ENCODE measurements around the gene ELF5.

- TF ChIP-seq ZNF391 (tag by site-specific recombination; IDR thresholded peaks at IDR 0.05; ENCODE audit: borderline replicate concordance, low read depth) (no peak), PBX3 (CRISPR knock-in tag; IDR thresholded peaks at IDR 0.05) (no peak), ATF2 (tag by site-specific recombination; IDR thresholded peaks at IDR 0.05; ENCODE audit: low read depth) (no peak), ZNF510 (tag by site-specific recombination; IDR thresholded peaks at IDR 0.05; ENCODE audit: insufficient replicate concordance) (no peak), ZNF274 (IDR thresholded peaks at IDR 0.05; ENCODE audit: low read length) (no peak), ZNF274 (tag by site-specific recombination; IDR thresholded peaks at IDR 0.05; ENCODE audit: borderline replicate concordance) (no peak), ZNF121 (tag by site-specific recombination; IDR thresholded peaks at IDR 0.05) (no peak), CTCF (tag by site-specific recombination; IDR thresholded peaks at IDR 0.05) (no peak), ZNF600 (tag by site-specific recombination; IDR thresholded peaks at IDR 0.05) (no peak), REST (tag by site-specific recombination; IDR thresholded peaks at IDR 0.05) (no peak), ZNF449 (tag by site-specific recombination; IDR thresholded peaks at IDR 0.05) (no peak), ZNF37A (tag by site-specific recombination; IDR thresholded peaks at IDR 0.05) (no peak)
Measured at GRCh38 chr11:34464591-34465051, 49.0 kb downstream of the ELF5 start.
